NCI-H524 treated with DMSO at 0.1 percent for 48 hours (cell line): Measurements from ENCODE around the gene RHOB.
A peak's percentile ranks its signal among the peaks of the same experiment; 100 is the strongest.
"Not testable (repeated sequence)": the region's sequence is repeated elsewhere in the genome, so short reads cannot be mapped to it uniquely, and the experiment has no call there.

Experiments used
- DNase-seq: peaks from one replicate; lab custom pipeline; 2025; lab: John Stamatoyannopoulos, UW

The RHOB gene

GRCh38 chr2:20446917-20447436 lies at the start of gene RHOB:
RHOB (plus strand) TSS chr2:20447074; CDS start chr2:20447466, 392 bp downstream.
- DNase-seq: peak; percentile 90

GRCh38 chr2:20397811-20398447 lies 48.9 kb upstream of the RHOB start:
- DNase-seq: no peak

- DNase-seq: no peak
Measured at GRCh38 chr2:20398956-20399567, 47.8 kb upstream of the RHOB start.

GRCh38 chr2:20400306-20400705 lies 46.6 kb upstream of the RHOB start:
- no peak for DNase-seq

- no peak for DNase-seq
Measured at GRCh38 chr2:20400787-20401488, 45.9 kb upstream of the RHOB start.

GRCh38 chr2:20401489-20401835 lies 45.4 kb upstream of the RHOB start:
- DNase-seq: no peak

GRCh38 chr2:20403774-20404312 lies 43.0 kb upstream of the RHOB start:
- no peak for DNase-seq

GRCh38 chr2:20404950-20405349 lies 41.9 kb upstream of the RHOB start:
- no peak for DNase-seq

GRCh38 chr2:20409039-20409438 lies 37.8 kb upstream of the RHOB start:
- no peak for DNase-seq

GRCh38 chr2:20410556-20411277 lies 36.2 kb upstream of the RHOB start:
- DNase-seq: no peak

- peak; percentile 18 for DNase-seq
Measured at GRCh38 chr2:20411361-20411894, 35.4 kb upstream of the RHOB start.

GRCh38 chr2:20414806-20415205 lies 32.1 kb upstream of the RHOB start:
- no peak for DNase-seq

- DNase-seq: no peak
Measured at GRCh38 chr2:20415511-20415918, 31.4 kb upstream of the RHOB start.

- DNase-seq: no peak
Measured at GRCh38 chr2:20416723-20417122, 30.2 kb upstream of the RHOB start.

- DNase-seq: not testable (repeated sequence)
Measured at GRCh38 chr2:20417230-20417821, 29.5 kb upstream of the RHOB start.

- no peak for DNase-seq
Measured at GRCh38 chr2:20418519-20418918, 28.4 kb upstream of the RHOB start.

- DNase-seq: no peak
Measured at GRCh38 chr2:20419007-20419576, 27.8 kb upstream of the RHOB start.

GRCh38 chr2:20419752-20420151 lies 27.1 kb upstream of the RHOB start:
- no peak for DNase-seq

GRCh38 chr2:20421336-20421987 lies 25.4 kb upstream of the RHOB start:
- no peak for DNase-seq

GRCh38 chr2:20421988-20422370 lies 24.9 kb upstream of the RHOB start:
- DNase-seq: no peak
